HG02943 (cell line): ENCODE results near the gene FLT3LG.

Experiments used
- ATAC-seq: cut with Tn5 transposase; IDR thresholded peaks from one replicate; pipeline ENCODE4 v1.9.1; 2021; ENCODE audit warnings: mild to moderate bottlenecking, low read depth, moderate library complexity; ENCODE audit not compliant: unreplicated experiment

FLT3LG gene

GRCh38 chr19:49487277-49488045, 13.4 kb downstream of the FLT3LG start, which contains the start of gene RPL13A:
Gene RPL13A, plus strand, starts transcription at chr19:49487608. Its CDS starts 22 bp downstream, at chr19:49487630.
- peak; percentile 89 for ATAC-seq

- ATAC-seq: no peak
These were observed 14.2 kb downstream of the FLT3LG start for GRCh38 chr19:49488046-49488862.

- no peak for ATAC-seq
These were observed 15.0 kb downstream of the FLT3LG start for GRCh38 chr19:49488863-49489537.

DNA sequence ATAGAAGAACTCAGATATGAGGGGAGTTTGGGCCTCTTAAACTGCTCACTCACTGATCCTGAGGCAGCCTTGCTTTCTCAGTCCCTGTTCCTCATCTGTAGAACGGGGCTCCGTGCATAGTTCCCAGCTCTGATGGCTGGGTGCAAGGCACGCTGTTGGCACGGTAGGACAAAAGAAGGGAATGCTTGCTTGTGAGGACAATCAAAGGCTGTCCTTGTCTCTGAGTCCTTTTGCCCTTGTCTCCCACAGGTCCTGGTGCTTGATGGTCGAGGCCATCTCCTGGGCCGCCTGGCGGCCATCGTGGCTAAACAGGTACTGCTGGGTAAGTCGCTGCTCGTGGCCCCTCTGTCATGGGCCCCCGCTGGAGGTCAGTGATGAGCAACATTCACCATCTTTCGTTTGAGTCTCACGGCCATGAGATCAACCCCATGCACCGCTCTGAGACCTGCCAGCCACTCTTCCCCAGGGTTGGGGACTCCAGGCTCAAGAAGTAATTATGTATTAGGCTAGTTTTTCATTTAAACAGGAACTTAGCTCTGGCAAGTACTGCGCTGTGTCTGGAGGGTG, 15.7 kb downstream of the FLT3LG start:
- no peak for ATAC-seq

GRCh38 chr19:49490287-49491029, 16.4 kb downstream of the FLT3LG start:
- ATAC-seq: no peak

DNA sequence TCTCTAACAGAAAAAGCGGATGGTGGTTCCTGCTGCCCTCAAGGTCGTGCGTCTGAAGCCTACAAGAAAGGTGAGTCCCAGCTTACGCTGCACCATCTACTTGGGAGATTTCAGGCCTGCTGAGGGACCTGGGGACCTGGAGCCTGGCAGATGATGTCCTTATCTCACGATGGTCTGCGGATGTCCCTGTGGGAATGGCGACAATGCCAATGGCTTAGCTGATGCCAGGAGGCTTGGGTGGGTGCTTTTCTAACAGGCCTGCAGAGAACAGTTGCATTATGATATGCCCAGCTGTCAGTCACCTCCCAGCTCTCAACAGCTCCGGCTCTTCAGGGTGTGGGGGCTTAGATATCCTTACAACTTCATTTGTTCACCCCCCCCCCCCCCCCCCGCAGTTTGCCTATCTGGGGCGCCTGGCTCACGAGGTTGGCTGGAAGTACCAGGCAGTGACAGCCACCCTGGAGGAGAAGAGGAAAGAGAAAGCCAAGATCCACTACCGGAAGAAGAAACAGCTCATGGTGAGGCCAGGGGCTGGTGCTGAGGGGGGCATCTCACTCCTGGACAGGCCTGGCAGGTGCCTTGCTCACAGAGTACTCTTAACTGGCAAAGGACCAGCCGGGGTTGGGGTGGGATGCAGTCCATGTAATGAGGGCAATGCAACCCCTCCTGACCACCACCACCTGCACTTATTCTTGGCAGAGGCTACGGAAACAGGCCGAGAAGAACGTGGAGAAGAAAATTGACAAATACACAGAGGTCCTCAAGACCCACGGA, 17.2 kb downstream of the FLT3LG start:
- ATAC-seq: no peak

DNA sequence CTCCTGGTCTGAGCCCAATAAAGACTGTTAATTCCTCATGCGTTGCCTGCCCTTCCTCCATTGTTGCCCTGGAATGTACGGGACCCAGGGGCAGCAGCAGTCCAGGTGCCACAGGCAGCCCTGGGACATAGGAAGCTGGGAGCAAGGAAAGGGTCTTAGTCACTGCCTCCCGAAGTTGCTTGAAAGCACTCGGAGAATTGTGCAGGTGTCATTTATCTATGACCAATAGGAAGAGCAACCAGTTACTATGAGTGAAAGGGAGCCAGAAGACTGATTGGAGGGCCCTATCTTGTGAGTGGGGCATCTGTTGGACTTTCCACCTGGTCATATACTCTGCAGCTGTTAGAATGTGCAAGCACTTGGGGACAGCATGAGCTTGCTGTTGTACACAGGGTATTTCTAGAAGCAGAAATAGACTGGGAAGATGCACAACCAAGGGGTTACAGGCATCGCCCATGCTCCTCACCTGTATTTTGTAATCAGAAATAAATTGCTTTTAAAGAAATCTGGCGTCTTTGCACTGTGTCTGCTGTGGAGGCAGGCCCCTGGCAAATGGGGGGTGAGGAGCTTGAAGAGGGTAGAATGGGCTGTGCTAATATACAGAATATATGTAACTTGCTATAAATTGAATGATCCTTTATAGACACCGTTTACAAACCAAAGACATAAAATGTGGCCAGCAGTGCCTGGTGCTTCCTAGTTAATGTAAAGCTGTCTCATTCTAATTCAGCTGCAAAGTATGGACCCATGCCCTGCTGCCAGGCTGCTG, 18.0 kb downstream of the FLT3LG start:
- no peak for ATAC-seq

- ATAC-seq: no peak
These were observed 18.8 kb downstream of the FLT3LG start for GRCh38 chr19:49492573-49493405.

DNA sequence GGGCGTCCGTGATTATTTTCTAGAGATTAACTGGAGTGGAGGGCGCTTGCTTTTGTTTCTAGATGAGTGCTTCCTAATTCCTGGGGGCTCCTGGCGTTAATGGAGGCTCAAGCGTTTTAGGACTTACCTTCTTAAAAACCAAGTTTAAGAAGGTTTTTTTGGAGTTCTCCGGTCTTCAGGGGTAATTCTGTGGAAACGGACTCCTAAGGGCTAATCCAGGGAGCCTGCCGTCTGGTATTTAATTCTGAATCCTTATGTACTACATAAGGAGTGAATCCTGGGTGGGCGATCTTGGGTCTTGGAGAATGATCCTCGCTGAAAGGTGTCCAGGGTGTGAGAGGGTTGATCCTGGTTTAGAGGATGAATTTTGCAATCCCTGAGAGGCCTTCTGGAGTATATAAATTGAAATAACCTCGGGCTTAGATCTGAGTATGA, 22.6 kb downstream of the FLT3LG start:
- ATAC-seq: no peak

DNA sequence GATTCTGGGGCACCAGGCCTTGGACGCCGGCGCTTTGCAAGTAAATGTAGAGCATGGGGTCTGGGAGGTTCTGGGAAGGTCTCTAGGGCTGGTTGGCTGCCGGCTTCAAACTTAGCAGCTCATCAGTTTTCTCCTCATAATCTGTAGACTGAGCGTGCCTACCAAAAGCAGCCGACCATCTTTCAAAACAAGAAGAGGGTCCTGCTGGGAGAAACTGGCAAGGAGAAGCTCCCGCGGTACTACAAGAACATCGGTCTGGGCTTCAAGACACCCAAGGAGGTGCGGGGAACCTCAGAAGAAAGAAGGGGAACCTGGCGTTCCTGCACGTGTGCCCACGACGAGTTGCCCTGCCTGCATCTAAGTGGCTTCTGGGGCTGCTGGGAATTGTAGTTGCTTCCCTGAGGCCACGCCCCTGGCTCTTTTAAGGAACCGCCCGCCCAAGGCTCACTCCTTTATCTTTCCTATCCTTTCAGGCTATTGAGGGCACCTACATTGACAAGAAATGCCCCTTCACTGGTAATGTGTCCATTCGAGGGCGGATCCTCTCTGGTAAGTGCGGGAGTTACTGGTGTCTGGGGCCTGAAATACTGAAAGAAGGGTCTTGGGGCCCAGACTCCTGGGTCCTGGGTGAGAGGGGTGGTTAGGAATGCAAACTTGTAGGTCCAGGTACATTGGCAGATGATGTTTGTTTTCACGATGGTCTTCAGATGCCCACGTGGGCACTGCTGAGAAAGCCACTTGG, 23.2 kb downstream of the FLT3LG start:
- no peak for ATAC-seq

DNA sequence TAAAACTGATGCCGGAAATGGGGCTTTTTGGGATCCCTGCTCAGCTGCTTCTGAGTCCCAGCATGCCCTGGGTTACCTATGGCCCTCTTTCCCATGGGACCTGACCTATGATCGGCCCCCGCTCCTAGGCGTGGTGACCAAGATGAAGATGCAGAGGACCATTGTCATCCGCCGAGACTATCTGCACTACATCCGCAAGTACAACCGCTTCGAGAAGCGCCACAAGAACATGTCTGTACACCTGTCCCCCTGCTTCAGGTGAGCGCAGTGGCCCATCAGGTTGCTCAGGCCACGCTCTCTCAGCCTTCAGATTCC, 23.7 kb downstream of the FLT3LG start:
- ATAC-seq: no peak

GRCh38 chr19:49498475-49498874, 24.5 kb downstream of the FLT3LG start:
- no peak for ATAC-seq

DNA sequence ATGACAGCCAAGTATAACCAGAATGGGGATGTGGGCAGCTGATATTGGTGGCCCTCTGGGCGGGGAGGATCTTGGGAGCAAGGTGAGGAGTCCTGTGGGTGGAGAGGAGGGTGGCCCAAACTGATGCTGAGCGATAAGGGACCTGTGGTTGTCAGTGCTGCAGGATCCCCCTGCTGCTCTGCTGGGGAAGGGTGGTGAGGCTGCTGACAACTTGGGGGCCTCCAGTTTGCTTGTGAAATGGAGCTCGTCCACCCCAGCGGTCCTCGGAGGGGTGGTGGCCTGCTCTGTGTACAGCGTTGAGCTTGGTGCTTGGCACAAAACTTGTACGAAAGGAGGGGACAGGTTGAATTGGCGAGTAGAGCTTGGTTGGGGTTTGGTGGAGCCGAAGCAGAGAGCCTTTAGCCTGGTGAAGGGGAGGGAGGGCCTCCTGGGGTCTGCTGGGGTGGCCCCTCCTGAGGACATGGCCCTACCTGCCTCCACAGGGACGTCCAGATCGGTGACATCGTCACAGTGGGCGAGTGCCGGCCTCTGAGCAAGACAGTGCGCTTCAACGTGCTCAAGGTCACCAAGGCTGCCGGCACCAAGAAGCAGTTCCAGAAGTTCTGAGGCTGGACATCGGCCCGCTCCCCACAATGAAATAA, 25.1 kb downstream of the FLT3LG start:
- no peak for ATAC-seq

DNA sequence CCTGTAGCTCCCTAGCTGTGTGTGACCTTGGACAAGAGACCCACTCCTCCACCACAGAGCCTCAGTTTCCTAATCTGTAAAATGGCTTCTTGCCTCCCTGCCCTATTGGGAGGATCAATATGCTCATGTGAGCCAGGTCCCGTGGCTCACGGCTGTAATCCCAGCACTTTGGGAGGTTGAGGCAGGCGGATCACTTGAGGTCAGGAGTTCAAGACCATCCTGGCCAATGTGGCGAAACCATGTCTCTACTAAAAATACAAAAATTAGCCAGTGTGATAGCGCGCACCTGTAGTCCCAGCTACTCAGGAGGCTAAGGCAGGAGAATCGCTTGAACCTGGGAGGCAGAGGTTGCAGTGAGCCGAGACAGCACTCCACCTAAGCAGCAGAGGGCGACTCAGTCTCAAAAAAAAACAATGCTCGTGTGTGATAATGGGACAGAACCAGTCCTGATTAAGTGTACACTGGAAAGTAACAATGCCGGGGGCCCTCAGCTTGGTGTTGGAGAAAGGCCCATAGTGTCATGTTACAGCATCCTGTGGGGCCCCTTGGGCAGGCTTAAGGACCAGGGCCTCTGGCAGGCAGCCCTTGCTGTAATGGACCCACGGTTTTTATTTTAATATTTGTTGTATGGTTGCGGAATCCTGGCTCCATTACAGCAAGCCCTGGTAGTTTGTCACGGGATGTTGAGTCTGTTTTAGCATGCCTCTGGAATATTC, 29.0 kb downstream of the FLT3LG start:
- ATAC-seq: no peak

- no peak for ATAC-seq
These were observed 29.6 kb downstream of the FLT3LG start for GRCh38 chr19:49503582-49503962.

GRCh38 chr19:49506575-49507105, 32.6 kb downstream of the FLT3LG start:
- ATAC-seq: no peak
